B cell (primary cell): ENCODE measurements around the gene FBLN2. TPM values are rescaled to one million over a fixed set of nuclear protein-coding genes. Genes with fewer than 3 reads are reported as not detected.

Experiments
- ATAC-seq: fragments of 200-7000 bp; cut with Tn5 transposase; one replicate; pipeline ENCODE4 v1.10.0; 2021; ENCODE audit warnings: low read depth, mild to moderate bottlenecking, moderate number of reproducible peaks, moderate library complexity
- CTCF ChIA-PET: fragments of 350-600 bp; sonication (Branson Sonifier 250); formaldehyde crosslinking; loops from one replicate; lab custom pipeline; 2021; ENCODE audit warnings: antibody characterized with exemption, inconsistent platforms; lab: Charles Lee
- POLR2A ChIA-PET: fragments of 350-600 bp; sonication (Branson Sonifier 250); formaldehyde crosslinking; loops from one replicate; lab custom pipeline; 2021; ENCODE audit warnings: antibody characterized with exemption; lab: Charles Lee
- DNase-seq: peaks from one replicate; pipeline ENCODE4 v3.0.0; 2013
- H2AFZ ChIP-seq: 2 replicates; pipeline ENCODE4 v1.6.1; 2012; ENCODE audit warnings: mild to moderate bottlenecking, low read depth, low read length; ENCODE audit not compliant: insufficient read depth, poor library complexity, severe bottlenecking
- H3K27ac ChIP-seq, 2 donors: 1 replicate in 1 of 2; 2 replicates in 1 of 2; pipeline ENCODE4 v1.5.1; 2012 to 2013; ENCODE audit warnings: low read length in 2 of 2, mild to moderate bottlenecking in 2 of 2, moderate library complexity in 1 of 2
- H3K27me3 ChIP-seq, 4 experiments: fragments of 200-600 bp in 1 of 4; sonication (generic) in 1 of 4; replicated peaks in 1 of 4; 1 replicate in 2 of 4; 2 replicates in 2 of 4; pipeline versions ENCODE4 v1.6.1 to v1.7.0; 2013 to 2016; ENCODE audit warnings: low read length in 3 of 4, mild to moderate bottlenecking in 2 of 4, mixed read lengths in 1 of 4, moderate library complexity in 1 of 4; ENCODE audit not compliant: insufficient read depth in 4 of 4, control insufficient read depth in 3 of 4; ENCODE audit errors: control extremely low read depth in 1 of 4
- H3K36me3 ChIP-seq, 2 experiments: replicated peaks in 1 of 2; 1 replicate in 1 of 2; 2 replicates in 1 of 2; pipeline versions ENCODE4 v1.6.1 to v1.7.1; 2013; ENCODE audit warnings: low read length in 1 of 2; ENCODE audit not compliant: insufficient read depth in 2 of 2, control insufficient read depth in 1 of 2; ENCODE audit errors: control extremely low read depth in 1 of 2, extremely low read depth in 1 of 2
- H3K4me1 ChIP-seq, 2 donors: fragments of 200-600 bp in 1 of 2; sonication (generic) in 1 of 2; 1 replicate in 1 of 2; 2 replicates in 1 of 2; pipeline versions ENCODE4 v1.5.1 to v1.6.1; 2013 to 2017; ENCODE audit warnings: low read length in 2 of 2; ENCODE audit not compliant: control insufficient read depth in 2 of 2, insufficient read depth in 2 of 2
- H3K4me2 ChIP-seq: replicated peaks from 2 replicates; pipeline ENCODE3; 2012; ENCODE audit warnings: mild to moderate bottlenecking, low read depth, low read length; ENCODE audit not compliant: poor library complexity, severe bottlenecking
- H3K4me3 ChIP-seq, 5 experiments: fragments of 200-600 bp in 1 of 5; sonication (generic) in 1 of 5; 1 replicate in 3 of 5; 2 replicates in 2 of 5; pipeline versions ENCODE4 v1.5.1 to v1.7.0; 2011 to 2016; ENCODE audit warnings: low read length in 4 of 5, mild to moderate bottlenecking in 4 of 5, low read depth in 2 of 5, control low read depth in 1 of 5, moderate library complexity in 1 of 5; ENCODE audit not compliant: insufficient read depth in 1 of 5; ENCODE audit errors: control extremely low read depth in 1 of 5, extremely low read depth in 1 of 5
- H3K79me2 ChIP-seq: fragments of 200-600 bp; sonication (generic); one replicate; pipeline ENCODE4 v1.6.0; 2016; ENCODE audit warnings: low read length; ENCODE audit not compliant: control insufficient read depth, insufficient read depth
- H3K9ac ChIP-seq: fragments of 200-600 bp; sonication (generic); 2 replicates; pipeline ENCODE4 v1.6.1; 2017; ENCODE audit warnings: mild to moderate bottlenecking, low read length, moderate library complexity
- H3K9me3 ChIP-seq, 3 donors: one replicate each; pipeline versions ENCODE4 v1.6.1 to v1.7.1; 2013; ENCODE audit warnings: low read length in 2 of 3; ENCODE audit not compliant: control insufficient read depth in 2 of 3, insufficient read depth in 1 of 3; ENCODE audit errors: control extremely low read depth in 1 of 3
- H4K20me1 ChIP-seq: 2 replicates; pipeline ENCODE4 v1.6.0; 2012; ENCODE audit warnings: mild to moderate bottlenecking, low read length; ENCODE audit not compliant: insufficient read depth, control insufficient read depth, poor library complexity, severe bottlenecking
- H3K27ac Mint-ChIP-seq: one replicate; pipeline ENCODE4 v1.8.0; 2021; ENCODE audit warnings: mixed read lengths
- H3K27me3 Mint-ChIP-seq: one replicate; pipeline ENCODE4 v1.8.0; 2021; ENCODE audit warnings: mixed read lengths
- H3K4me1 Mint-ChIP-seq: one replicate; pipeline ENCODE4 v1.8.0; 2021; ENCODE audit warnings: mixed read lengths
- H3K4me3 Mint-ChIP-seq: one replicate; pipeline ENCODE4 v1.8.0; 2021; ENCODE audit warnings: mixed read lengths
- H3K9me3 Mint-ChIP-seq: one replicate; pipeline ENCODE4 v1.8.0; 2022; ENCODE audit warnings: mixed read lengths; ENCODE audit not compliant: insufficient read depth
- CTCF ChIP-seq: fragments of 200-600 bp; IDR thresholded peaks from one replicate; pipeline ENCODE4 v1.8.0; 2022; ENCODE audit warnings: antibody characterized with exemption, mild to moderate bottlenecking
- EZH2 ChIP-seq: IDR thresholded peaks from 2 replicates; pipeline ENCODE4 v1.6.1; 2012; ENCODE audit warnings: borderline replicate concordance, low read depth, mild to moderate bottlenecking, moderate library complexity, low read length; ENCODE audit not compliant: insufficient read depth, poor library complexity, severe bottlenecking
- WGBS: methylation state at CpG from one replicate; pipeline ENCODE4 v1.1.5; 2013; ENCODE audit warnings: missing lambda C conversion rate; ENCODE audit not compliant: insufficient coverage; 5-methylcytosine and 5-hydroxymethylcytosine counted together
- intact Hi-C: fragments of 100-400 bp; cut with micrococcal nuclease; formaldehyde crosslinking; loops from one replicate; pipeline ENCODE4 v1.10.0; 2022
- polyA plus RNA-seq: library from polyadenylated mRNA; depleted of rRNA; stranded (reverse); fragments of >200 nt; gene quantifications from 2 replicates; pipeline ENCODE4 v1.2.3, GENCODE V29; 2012
- total RNA-seq, 2 donors: library from RNA; stranded (reverse); fragments of 120-200 nt in 1 of 2; gene quantifications; 1 replicate in 1 of 2; 2 replicates in 1 of 2; pipeline versions ENCODE4 v1.2.3 to v1.2.4, GENCODE V29; 2013 to 2022

The FBLN2 gene
- total and polyA plus RNA-seq, 2 donors (not counting 1 experiment from before 2014, with no cell fraction given) = 3.6 to 8.2 TPM

GRCh38 chr3:13600950-13601691 lies 52.2 kb downstream of the FBLN2 start:
- H3K9me3 Mint-ChIP-seq = no peaks in the 10 kb centered on the region
- ChIA-PET POLR2A (no interaction called here), CTCF (no interaction called here)
- no peaks in the 10 kb centered on the region for H3K79me2 ChIP-seq
- H3K27me3 ChIP-seq = no peaks in the 10 kb centered on the region
- no peaks in the 10 kb centered on the region for H3K36me3 ChIP-seq
- DNase-seq = no peak
- H3K27ac Mint-ChIP-seq = no peak overlapping the region
- intact Hi-C loops = no loop called here
- H3K27ac ChIP-seq = no peak overlapping the region
- H2AFZ ChIP-seq = no peak overlapping the region
- H4K20me1 ChIP-seq = no peaks in the 10 kb centered on the region
- 89% methylated on average over 8 of the region's 9 CpGs for WGBS
- no peak overlapping the region for H3K4me3 Mint-ChIP-seq
- no peak overlapping the region for H3K4me3 ChIP-seq
- no peak for ATAC-seq
- no peaks in the 10 kb centered on the region for H3K4me1 ChIP-seq
- peaks cover 6% of the 10 kb centered on the region for H3K27me3 Mint-ChIP-seq
- no peaks in the 10 kb centered on the region for H3K4me1 Mint-ChIP-seq
- H3K9ac ChIP-seq = no peak overlapping the region
- no peaks in the 10 kb centered on the region for H3K9me3 ChIP-seq
- TF ChIP-seq CTCF = no peak
- no peak for TF ChIP-seq EZH2
- H3K4me2 ChIP-seq = no peak overlapping the region

GRCh38 chr3:13601692-13602080 lies 52.8 kb downstream of the FBLN2 start:
- intact Hi-C loops = no loop called here
- Mint-ChIP-seq H3K4me1 (no peaks in the 10 kb centered on the region), H3K9me3 (no peaks in the 10 kb centered on the region), H3K27me3 (peaks cover 6% of the 10 kb centered on the region), H3K4me3 (no peak overlapping the region), H3K27ac (no peak overlapping the region)
- DNase-seq = no peak
- Histone ChIP-seq H3K9me3 (no peaks in the 10 kb centered on the region), H3K4me2 (no peak overlapping the region), H3K36me3 (no peaks in the 10 kb centered on the region), H3K9ac (no peak overlapping the region), H2AFZ (no peak overlapping the region), H3K27me3 (no peaks in the 10 kb centered on the region), H4K20me1 (no peaks in the 10 kb centered on the region), H3K79me2 (no peaks in the 10 kb centered on the region), H3K4me1 (no peaks in the 10 kb centered on the region), H3K27ac (no peak overlapping the region), H3K4me3 (no peak overlapping the region)
- no peak for ATAC-seq
- CTCF ChIA-PET = no interaction called here
- POLR2A ChIA-PET = no interaction called here
- TF ChIP-seq CTCF = no peak
- no peak for TF ChIP-seq EZH2
